DMS53 treated with DMSO at 0.1 percent for 48 hours (cell line): Measurements from ENCODE around the gene FBXO42.

Experiments
- DNase-seq: peaks from one replicate; lab custom pipeline; 2025; ENCODE audit not compliant: unreplicated experiment; lab: John Stamatoyannopoulos, UW

The FBXO42 gene

GRCh38 chr1:16244650-16245285, 107.5 kb downstream of the FBXO42 start:
- DNase-seq = no peak

GRCh38 chr1:16243936-16244649, 108.2 kb downstream of the FBXO42 start:
- peak; percentile 65 for DNase-seq

GRCh38 chr1:16243215-16243610, 109.1 kb downstream of the FBXO42 start:
- DNase-seq = no peak

- no peak for DNase-seq
These were observed 109.6 kb downstream of the FBXO42 start for GRCh38 chr1:16242556-16243214.

- no peak for DNase-seq
These were observed 111.0 kb downstream of the FBXO42 start for GRCh38 chr1:16241221-16241708.

DNA sequence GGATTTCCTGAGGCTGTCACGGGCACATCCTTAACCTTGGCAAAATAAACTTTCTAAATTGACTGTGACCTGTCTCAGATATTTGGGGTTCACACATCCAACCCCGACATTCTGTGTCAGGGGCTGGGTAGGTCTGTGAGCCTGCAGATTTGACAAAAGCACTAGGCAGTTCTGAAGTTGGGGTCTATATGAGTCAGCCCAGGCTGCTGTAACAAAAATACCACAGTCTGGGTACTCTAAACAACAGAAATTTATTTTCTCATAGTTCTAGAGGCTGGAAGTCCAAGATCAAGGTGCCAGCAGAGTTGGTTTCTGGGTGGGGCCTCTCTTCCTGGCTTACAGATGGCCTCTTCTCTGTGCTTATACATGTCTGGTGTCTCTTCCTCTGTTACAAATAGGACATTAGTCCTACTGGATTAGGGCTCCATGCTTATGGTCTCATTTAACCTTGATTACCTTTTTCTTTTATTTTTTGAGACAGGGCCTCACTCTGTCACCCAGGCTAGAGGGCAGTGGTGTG, 112.2 kb downstream of the FBXO42 start:
- DNase-seq = no peak

- DNase-seq = no peak
These were observed 114.9 kb downstream of the FBXO42 start for GRCh38 chr1:16237343-16237830.

GRCh38 chr1:16236511-16237342, 115.6 kb downstream of the FBXO42 start, which contains the start of gene CPLANE2:
Gene CPLANE2, minus strand, starts transcription at chr1:16237183. Its CDS starts 441 bp downstream, at chr1:16236742.
- peak; percentile 80 for DNase-seq

GRCh38 chr1:16235944-16236510, 116.3 kb downstream of the FBXO42 start:
- peak; percentile 64 for DNase-seq

- no peak for DNase-seq
These were observed 116.9 kb downstream of the FBXO42 start for GRCh38 chr1:16235347-16235746.

- no peak for DNase-seq
These were observed 118.8 kb downstream of the FBXO42 start for GRCh38 chr1:16233431-16233830.

DNA sequence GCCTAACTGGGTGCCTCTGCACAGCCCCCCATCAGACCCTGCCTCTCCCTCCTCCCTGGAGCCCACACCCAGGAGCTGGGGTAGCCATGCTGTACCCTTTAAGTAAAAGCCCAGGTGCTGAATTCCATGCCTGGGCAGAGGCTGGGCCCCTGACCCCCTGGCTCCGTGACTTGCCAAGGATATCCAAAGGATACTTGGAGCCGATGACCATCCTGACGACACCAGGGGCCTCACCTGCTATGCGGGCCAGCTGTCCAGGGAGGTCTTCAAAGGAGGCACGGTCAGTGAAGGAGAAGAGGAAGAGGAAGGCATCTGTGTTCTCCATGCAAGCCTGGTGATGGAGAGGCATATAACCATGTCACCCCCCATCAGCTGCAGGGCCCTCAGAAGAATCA, 120.0 kb downstream of the FBXO42 start:
- no peak for DNase-seq

DNA sequence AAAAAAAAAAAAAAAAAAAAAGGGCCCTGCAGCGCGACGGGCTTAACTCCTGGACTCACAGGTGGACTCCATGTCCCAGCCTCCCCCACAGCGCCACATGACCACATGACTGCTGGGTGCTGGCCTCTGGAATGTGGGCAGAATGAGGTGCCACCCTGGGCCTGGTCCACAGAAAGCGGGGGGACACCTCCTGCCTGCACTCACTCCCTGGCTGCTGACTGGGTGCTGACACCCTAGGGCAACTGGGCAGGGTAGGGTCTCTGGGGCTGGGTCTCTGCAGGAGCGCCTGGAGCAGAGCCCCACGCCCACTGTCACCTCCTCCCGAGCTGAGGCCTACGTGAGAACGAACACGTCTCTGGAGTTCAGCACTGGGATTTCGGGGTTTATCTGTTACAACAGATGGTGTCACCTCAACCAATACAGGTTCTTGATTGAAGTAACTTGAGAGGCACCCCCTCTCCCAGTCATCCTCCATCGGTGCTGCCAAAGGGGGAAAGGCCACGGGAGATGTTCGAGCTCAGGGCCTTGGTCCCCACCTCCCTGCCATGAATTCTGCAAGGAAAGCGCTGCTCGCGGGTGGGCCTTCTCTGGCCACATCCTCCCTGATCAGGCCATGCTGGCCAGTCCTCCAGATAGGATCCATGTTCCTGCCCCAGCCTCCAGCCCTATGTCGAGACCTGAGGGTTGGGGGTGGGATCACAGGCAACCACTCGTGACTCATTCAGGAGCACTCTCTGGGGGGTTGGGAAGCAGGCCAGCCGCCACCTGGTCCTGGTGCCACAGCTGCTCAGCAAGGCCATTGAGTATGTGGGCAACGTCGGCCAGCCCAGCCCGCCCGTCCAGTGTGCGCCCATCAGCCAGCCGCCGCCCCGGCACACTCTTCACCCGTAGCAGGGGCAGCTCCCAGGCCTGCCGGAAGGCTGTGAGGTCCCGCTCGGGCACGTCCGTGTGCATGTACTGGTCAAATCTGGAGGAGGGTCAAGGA, 120.7 kb downstream of the FBXO42 start:
- no peak for DNase-seq

- DNase-seq = no peak
These were observed 121.5 kb downstream of the FBXO42 start for GRCh38 chr1:16230744-16231143.

GRCh38 chr1:16229976-16230740, 122.1 kb downstream of the FBXO42 start:
- DNase-seq = no peak

DNA sequence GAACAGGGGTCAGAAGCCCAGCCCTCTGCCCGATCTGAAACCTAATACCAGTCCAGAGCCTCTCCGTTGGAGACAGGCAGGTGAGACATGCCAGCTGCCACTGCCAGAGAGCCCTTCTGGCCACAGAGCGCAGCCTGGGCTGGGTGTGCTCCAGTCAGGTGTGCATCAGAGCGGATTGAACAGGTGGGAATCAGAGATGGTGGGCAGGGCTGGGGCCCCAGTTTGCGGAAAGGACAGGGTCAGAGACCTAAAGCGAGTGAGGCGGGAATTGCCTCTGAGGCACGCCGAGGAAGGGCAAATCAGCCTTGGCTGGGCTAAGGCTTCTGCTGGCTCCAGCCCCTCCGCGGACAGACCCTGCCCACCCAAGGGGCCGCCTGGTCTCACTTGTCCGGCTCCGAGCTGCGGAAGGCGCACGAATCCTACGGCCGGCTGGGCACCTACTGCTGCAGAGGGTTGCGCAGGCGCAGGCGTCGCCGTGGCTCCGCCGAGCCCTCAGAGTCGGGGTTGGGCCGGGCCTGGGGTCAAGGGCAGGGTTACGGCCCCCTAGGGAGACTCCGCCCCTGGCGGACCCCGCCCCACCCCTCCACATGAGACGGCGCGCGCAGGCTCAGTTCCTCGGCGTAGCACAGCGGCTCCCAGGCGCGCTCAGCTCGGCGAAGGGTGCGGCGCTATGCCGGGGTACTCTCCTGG, 125.6 kb downstream of the FBXO42 start:
- peak; percentile 71 for DNase-seq

DNA sequence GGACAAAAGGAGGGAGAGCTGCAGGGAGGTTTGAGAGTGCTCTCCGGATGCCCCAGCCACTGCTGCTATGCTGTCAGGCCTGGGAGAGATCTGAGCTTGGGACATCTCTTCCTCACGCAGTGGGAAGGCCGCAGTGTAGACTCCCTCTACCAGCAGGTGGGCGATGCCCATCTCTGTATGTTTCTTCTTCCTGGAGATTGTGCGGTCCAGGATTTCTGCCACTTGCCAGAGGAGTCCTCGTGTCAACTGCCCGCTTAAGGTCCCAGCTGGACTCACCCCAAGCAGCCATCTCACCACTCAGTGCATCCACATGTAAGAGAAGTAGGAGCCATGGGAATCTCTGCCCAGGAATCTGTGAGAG, 126.2 kb downstream of the FBXO42 start:
- DNase-seq = no peak

- no peak for DNase-seq
These were observed 127.8 kb downstream of the FBXO42 start for GRCh38 chr1:16224472-16224871.
